Hepatocyte (in vitro differentiated cells): ENCODE data around the gene KIR3DL3. TPM values are rescaled to one million over a fixed set of nuclear protein-coding genes. Genes with fewer than 3 reads are reported as not detected.
"Not testable (repeated sequence)": the region's sequence is repeated elsewhere in the genome, so short reads cannot be mapped to it uniquely, and the experiment has no call there.

Experiments
- DNase-seq: peaks from one replicate; pipeline ENCODE4 v3.0.0-alpha.2; 2016; ENCODE audit warnings: low spot score
- H2AFZ ChIP-seq: fragments of 200-600 bp; sonication (generic); 2 replicates; pipeline ENCODE4 v1.6.0; 2016; ENCODE audit warnings: antibody characterized with exemption, mild to moderate bottlenecking
- H3K27ac ChIP-seq: fragments of 200-600 bp; sonication (generic); 2 replicates; pipeline ENCODE4 v1.5.1; 2016; ENCODE audit warnings: mild to moderate bottlenecking
- H3K27me3 ChIP-seq: fragments of 200-600 bp; sonication (generic); 2 replicates; pipeline ENCODE4 v1.6.1; 2016
- H3K36me3 ChIP-seq: fragments of 200-600 bp; sonication (generic); replicated peaks from 2 replicates; pipeline ENCODE4 v1.5.1; 2016; ENCODE audit warnings: low read depth; ENCODE audit not compliant: insufficient read depth
- H3K4me1 ChIP-seq: fragments of 200-600 bp; sonication (generic); 2 replicates; pipeline ENCODE4 v1.5.1; 2016; ENCODE audit warnings: mild to moderate bottlenecking, moderate library complexity; ENCODE audit not compliant: insufficient read depth
- H3K4me2 ChIP-seq: fragments of 200-600 bp; sonication (generic); 2 replicates; pipeline ENCODE4 v1.6.0; 2016
- H3K4me3 ChIP-seq: fragments of 200-600 bp; sonication (generic); 2 replicates; pipeline ENCODE4 v1.5.1; 2016; ENCODE audit warnings: mild to moderate bottlenecking
- H3K79me2 ChIP-seq: fragments of 200-600 bp; sonication (generic); 2 replicates; pipeline ENCODE4 v1.6.0; 2017; ENCODE audit warnings: mild to moderate bottlenecking
- H3K9me2 ChIP-seq: fragments of 200-600 bp; sonication (generic); replicated peaks from 2 replicates; pipeline ENCODE4 v1.6.0; 2017; ENCODE audit warnings: mild to moderate bottlenecking; ENCODE audit not compliant: insufficient read depth
- H3K9me3 ChIP-seq: fragments of 200-600 bp; sonication (generic); 2 replicates; pipeline ENCODE4 v1.5.1; 2016; ENCODE audit warnings: low read depth, mild to moderate bottlenecking
- H4K20me1 ChIP-seq: fragments of 200-600 bp; sonication (generic); 2 replicates; pipeline ENCODE4 v1.6.0; 2016; ENCODE audit warnings: mild to moderate bottlenecking; ENCODE audit not compliant: insufficient read depth, poor library complexity, severe bottlenecking
- EZH2 ChIP-seq: fragments of 200-600 bp; sonication (generic); IDR thresholded peaks from 2 replicates; pipeline ENCODE4 v1.6.1; 2016; ENCODE audit warnings: antibody characterized with exemption, mild to moderate bottlenecking, borderline replicate concordance
- EZH2phosphoT487 ChIP-seq: fragments of 200-600 bp; sonication (generic); IDR thresholded peaks from one replicate; pipeline ENCODE4 v1.6.1; 2018; ENCODE audit warnings: antibody characterized with exemption, mild to moderate bottlenecking, low read depth, moderate library complexity; ENCODE audit not compliant: unreplicated experiment, severe bottlenecking
- WGBS: methylation state at CpG from one replicate; pipeline ENCODE4 v1.1.6; 2016; ENCODE audit warnings: low lambda C conversion rate; ENCODE audit errors: missing lambda C conversion rate; 5-methylcytosine and 5-hydroxymethylcytosine counted together
- polyA plus RNA-seq: library from polyadenylated mRNA; unstranded; fragments of >200 nt; fragmentation: Nextera tagmentation; extraction: Ambion mirVana; gene quantifications from 2 replicates; pipeline ENCODE4 v1.2.1, GENCODE V29; 2016
- total RNA-seq: library from RNA; depleted of rRNA; stranded (reverse); fragments of >200 nt; gene quantifications from 2 replicates; pipeline ENCODE4 v1.2.3, GENCODE V29; 2014
- TF ChIP-seq, protein P1 (sequence below): fragments of 200-600 bp; sonication (generic); IDR thresholded peaks from 2 replicates; pipeline ENCODE4 v1.5.1; 2016; ENCODE audit warnings: antibody characterized with exemption, mild to moderate bottlenecking; ENCODE audit not compliant: poor library complexity

The KIR3DL3 gene
- total and polyA plus RNA-seq, 2 experiments from 2014 or later = not detected

DNA sequence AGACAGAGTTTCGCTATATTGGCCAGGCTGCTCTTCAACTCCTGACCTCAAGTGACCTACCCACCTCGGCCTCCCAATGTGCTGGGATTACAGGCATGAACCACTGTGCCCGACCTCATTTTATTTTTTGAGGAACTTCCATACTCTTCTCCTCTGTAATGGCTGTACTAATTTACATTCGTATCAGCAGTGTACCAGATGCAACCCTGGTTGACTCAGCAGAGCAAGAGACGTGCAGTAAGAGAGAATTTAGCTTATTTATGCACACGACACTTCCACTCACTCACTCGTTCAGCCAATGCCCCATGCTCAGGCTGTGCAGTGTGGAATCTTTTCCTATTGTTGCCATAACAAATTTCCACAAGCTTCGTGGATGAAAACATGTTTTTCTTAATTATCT is 6.9 kb downstream of the KIR3DL3 start:
- Histone ChIP-seq H3K27ac (no peak overlapping the region), H3K9me3 (no peaks in the 10 kb centered on the region), H3K4me1 (no peaks in the 10 kb centered on the region), H3K4me3 (no peak overlapping the region), H3K9me2 (no peaks in the 10 kb centered on the region), H3K27me3 (no peaks in the 10 kb centered on the region), H4K20me1 (no peaks in the 10 kb centered on the region), H3K36me3 (no peaks in the 10 kb centered on the region), H2AFZ (no peak overlapping the region), H3K4me2 (no peak overlapping the region), H3K79me2 (no peaks in the 10 kb centered on the region)
- WGBS = 46% methylated on average over 8 of the region's 8 CpGs
- TF ChIP-seq, protein P1, sequence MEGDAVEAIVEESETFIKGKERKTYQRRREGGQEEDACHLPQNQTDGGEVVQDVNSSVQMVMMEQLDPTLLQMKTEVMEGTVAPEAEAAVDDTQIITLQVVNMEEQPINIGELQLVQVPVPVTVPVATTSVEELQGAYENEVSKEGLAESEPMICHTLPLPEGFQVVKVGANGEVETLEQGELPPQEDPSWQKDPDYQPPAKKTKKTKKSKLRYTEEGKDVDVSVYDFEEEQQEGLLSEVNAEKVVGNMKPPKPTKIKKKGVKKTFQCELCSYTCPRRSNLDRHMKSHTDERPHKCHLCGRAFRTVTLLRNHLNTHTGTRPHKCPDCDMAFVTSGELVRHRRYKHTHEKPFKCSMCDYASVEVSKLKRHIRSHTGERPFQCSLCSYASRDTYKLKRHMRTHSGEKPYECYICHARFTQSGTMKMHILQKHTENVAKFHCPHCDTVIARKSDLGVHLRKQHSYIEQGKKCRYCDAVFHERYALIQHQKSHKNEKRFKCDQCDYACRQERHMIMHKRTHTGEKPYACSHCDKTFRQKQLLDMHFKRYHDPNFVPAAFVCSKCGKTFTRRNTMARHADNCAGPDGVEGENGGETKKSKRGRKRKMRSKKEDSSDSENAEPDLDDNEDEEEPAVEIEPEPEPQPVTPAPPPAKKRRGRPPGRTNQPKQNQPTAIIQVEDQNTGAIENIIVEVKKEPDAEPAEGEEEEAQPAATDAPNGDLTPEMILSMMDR = no peak
- no peak for TF ChIP-seq EZH2phosphoT487
- no peak for TF ChIP-seq EZH2
- DNase-seq = no peak

DNA sequence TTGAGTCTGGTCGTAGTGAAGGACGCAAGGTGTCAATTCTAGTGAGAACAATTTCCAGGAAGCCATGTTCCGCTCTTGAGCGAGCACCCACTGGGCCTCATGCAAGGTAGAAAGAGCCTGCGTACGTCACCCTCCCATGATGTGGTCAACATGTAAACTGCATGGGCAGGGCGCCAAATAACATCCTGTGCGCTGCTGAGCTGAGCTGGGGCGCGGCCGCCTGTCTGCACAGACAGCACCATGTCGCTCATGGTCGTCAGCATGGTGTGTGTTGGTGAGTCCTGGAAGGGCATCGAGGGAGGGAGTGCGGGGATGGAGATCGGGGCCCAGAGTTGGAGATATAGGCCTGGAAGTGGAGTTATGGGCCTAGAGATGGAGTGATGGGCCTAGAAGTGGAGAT is 14.1 kb downstream of the KIR3DL3 start, which contains the start of gene KIR2DL3:
Gene KIR2DL3, plus strand, starts transcription at position 208 of the 400 bp plus-strand sequence. Its CDS starts 33 bp downstream, at position 241.
- H3K27me3 ChIP-seq, DNase-seq, H4K20me1 ChIP-seq, H3K4me3 ChIP-seq, H3K4me2 ChIP-seq, H3K9me3 ChIP-seq, H2AFZ ChIP-seq, H3K9me2 ChIP-seq, H3K27ac ChIP-seq, H3K36me3 ChIP-seq, H3K79me2 ChIP-seq, H3K4me1 ChIP-seq: not testable (repeated sequence)
- 84% methylated on average over 16 of the region's 16 CpGs for WGBS

GRCh38 chr19:54738715-54739114 is 14.5 kb downstream of the KIR3DL3 start:
- 92% methylated on average over 1 of the region's 1 CpG for WGBS
- no peaks in the 10 kb centered on the region for H3K4me1 ChIP-seq

GRCh38 chr19:54739587-54740497 is 15.6 kb downstream of the KIR3DL3 start:
- Histone ChIP-seq H3K9me3 (no peaks in the 10 kb centered on the region), H3K27ac (no peak overlapping the region), H3K27me3 (no peaks in the 10 kb centered on the region), H3K79me2 (no peaks in the 10 kb centered on the region), H3K36me3 (no peaks in the 10 kb centered on the region), H3K9me2 (no peaks in the 10 kb centered on the region), H3K4me2 (no peak overlapping the region), H4K20me1 (no peaks in the 10 kb centered on the region), H3K4me3 (no peak overlapping the region), H3K4me1 (no peaks in the 10 kb centered on the region), H2AFZ (no peak overlapping the region)
- 59% methylated on average over 13 of the region's 13 CpGs for WGBS
- DNase-seq = no peak
- TF ChIP-seq EZH2phosphoT487 (no peak), EZH2 (no peak)
- TF ChIP-seq, protein P1 = no peak

More at GRCh38 chr19:54738715-54739114, 14.5 kb downstream of the KIR3DL3 start:
- TF ChIP-seq, protein P1 = no peak
- TF ChIP-seq EZH2phosphoT487 (no peak), EZH2 (no peak)
- Histone ChIP-seq H3K9me3 (no peaks in the 10 kb centered on the region), H3K27me3 (no peaks in the 10 kb centered on the region), H3K36me3 (no peaks in the 10 kb centered on the region), H3K4me2 (no peak overlapping the region), H4K20me1 (no peaks in the 10 kb centered on the region), H3K9me2 (no peaks in the 10 kb centered on the region), H3K79me2 (no peaks in the 10 kb centered on the region), H3K27ac (no peak overlapping the region), H3K4me3 (no peak overlapping the region), H2AFZ (no peak overlapping the region)
- no peak for DNase-seq

- not testable (repeated sequence) for H2AFZ ChIP-seq, DNase-seq, H3K4me1 ChIP-seq, H4K20me1 ChIP-seq, H3K9me2 ChIP-seq, H3K36me3 ChIP-seq, H3K4me2 ChIP-seq, H3K27me3 ChIP-seq, H3K4me3 ChIP-seq, H3K9me3 ChIP-seq, H3K27ac ChIP-seq, H3K79me2 ChIP-seq
- WGBS = 50% methylated on average over 5 of the region's 5 CpGs
These were observed 17.7 kb downstream of the KIR3DL3 start for GRCh38 chr19:54741950-54742349.

DNA sequence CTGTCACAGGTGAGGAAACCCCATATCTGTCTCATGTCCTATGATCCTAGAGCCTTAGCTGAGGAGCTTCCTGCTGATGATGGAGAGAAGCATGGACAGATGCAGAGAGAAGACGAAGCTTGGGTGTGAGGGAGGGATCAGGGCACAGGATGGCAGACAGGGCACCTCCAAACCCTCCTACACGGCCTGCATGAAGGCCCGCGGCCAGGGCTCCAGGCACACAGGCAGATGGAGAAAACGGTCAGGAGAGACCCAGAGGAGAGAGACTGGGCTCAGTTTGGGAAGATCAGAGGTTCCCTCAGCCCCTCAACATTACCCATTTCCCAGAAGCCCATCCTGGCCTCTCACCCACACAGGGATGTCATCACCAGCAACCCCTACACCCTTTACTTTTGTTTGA is 19.8 kb downstream of the KIR3DL3 start:
- not testable (repeated sequence) for H3K4me3 ChIP-seq, H3K4me1 ChIP-seq, DNase-seq, H3K4me2 ChIP-seq, H2AFZ ChIP-seq, H3K79me2 ChIP-seq, H3K9me3 ChIP-seq, H4K20me1 ChIP-seq, H3K36me3 ChIP-seq, H3K9me2 ChIP-seq, H3K27me3 ChIP-seq, H3K27ac ChIP-seq
- WGBS = 67% methylated on average over 5 of the region's 5 CpGs
